NCI-H1105 (cell line): Measurements from ENCODE around the gene CLIP2.
"Not testable (repeated sequence)": the region's sequence is repeated elsewhere in the genome, so short reads cannot be mapped to it uniquely, and the experiment has no call there.

ENCODE experiments used
- DNase-seq: peaks from one replicate; lab custom pipeline; 2025; lab: John Stamatoyannopoulos, UW

Gene CLIP2

DNA sequence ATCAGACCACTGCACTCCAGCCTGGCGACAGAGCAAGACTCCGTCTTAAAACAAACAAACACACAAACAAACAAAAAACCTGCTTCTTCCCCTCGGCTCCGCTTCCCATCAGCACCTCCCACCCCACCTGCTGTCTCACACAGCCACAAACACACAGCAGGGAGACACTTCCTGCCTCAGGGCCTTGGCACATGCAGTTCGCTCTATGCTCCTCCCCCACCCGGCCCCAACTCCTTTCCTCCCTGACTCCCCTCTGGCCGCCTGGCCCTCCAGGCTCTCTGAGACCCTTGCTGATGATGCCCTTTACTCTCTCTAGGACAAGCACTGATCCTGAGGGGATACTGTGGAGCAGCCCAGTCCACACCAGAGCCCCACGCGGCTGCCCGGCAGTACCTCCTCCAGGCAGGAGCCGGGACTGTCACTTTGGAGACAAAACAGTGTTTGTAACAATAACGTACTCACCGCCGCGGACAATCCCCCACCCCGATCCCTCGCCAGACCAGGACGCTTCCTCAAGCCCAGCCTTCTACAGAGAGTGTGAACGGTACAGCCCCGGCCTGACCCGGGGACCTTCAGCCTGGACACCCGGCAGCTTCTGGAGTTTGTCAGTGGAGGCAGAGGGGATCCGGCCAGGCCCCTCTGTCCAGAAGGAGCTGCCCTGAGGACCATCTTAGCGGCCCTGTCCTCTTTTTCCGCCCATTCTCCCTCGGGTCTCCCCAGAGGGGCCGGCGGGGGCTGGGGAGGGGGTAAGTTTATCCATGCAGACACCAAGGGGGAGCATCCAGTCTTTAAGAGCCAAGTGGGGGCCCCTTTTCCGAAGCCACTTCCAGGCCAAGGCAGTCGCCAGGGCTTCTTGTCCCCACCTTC, 114.5 kb downstream of the CLIP2 start:
- no peak for DNase-seq

DNA sequence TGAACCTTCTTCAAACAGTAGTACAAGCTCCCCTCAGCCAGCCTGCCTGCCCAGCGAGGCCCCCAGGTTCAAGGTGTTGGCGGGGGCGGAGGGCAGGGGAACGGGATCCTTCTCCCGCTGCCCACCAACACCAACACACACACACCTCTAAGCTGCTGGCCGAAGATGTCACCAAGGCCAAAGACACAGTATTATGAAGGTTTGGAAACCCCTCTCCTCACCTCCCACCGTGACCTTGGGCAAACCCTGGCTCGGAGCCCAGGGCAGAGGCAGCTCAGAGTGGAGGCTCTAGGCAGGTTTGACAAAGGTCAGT, 115.1 kb downstream of the CLIP2 start:
- DNase-seq = no peak

DNA sequence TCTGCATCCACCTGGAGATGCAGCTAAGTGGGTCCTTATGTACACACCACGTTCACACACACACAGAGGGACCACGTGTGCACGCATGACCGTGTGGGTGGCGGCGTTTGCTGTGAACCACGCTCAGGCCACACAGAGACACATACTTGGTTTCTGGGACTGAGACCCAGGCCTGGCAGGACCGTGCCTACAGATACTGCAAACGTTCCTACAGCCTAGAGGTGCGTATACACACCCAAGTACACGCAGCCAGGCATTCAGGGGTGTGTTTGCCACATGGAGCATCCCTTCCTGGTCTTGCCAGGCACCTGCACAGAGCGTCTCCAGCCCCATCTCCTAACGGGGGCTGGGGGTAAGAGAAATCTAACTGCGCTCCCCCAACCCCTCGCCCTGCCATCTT, 115.5 kb downstream of the CLIP2 start:
- no peak for DNase-seq

DNA sequence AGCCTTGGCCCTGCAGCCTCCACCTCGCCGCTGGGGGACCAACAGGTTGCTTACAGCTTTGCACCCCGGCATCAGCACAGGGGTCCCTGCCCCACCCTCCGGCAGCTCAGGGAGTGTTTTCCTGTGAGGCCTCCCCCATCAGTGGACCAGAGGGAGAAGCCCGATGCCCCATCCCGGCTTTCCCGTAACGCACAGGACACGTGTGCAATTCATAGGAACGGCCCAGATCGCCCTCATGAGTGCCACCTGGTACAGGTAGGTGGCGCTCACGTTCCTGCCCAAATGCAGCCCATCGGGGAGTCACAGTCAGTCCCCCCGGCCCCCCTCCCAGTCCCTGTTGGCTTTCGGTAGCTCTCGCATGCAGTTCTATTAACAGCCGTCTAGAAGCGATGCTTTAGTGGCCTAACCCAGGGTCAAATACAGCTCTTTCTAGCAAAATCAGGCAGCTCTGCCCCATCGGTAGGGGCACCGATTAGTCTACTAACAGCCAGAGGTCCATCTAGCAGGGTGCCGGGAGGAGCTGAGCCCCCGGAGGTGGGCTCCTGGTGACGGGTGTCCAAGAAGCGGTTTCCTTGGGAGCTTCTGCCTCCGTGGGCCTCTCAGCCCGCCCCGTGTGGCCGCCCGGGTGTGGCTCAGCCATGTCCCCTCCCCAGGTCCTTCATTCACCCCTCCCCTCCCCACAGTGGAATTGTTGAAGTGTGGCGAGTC, 116.1 kb downstream of the CLIP2 start:
- DNase-seq = peak; percentile 79

DNA sequence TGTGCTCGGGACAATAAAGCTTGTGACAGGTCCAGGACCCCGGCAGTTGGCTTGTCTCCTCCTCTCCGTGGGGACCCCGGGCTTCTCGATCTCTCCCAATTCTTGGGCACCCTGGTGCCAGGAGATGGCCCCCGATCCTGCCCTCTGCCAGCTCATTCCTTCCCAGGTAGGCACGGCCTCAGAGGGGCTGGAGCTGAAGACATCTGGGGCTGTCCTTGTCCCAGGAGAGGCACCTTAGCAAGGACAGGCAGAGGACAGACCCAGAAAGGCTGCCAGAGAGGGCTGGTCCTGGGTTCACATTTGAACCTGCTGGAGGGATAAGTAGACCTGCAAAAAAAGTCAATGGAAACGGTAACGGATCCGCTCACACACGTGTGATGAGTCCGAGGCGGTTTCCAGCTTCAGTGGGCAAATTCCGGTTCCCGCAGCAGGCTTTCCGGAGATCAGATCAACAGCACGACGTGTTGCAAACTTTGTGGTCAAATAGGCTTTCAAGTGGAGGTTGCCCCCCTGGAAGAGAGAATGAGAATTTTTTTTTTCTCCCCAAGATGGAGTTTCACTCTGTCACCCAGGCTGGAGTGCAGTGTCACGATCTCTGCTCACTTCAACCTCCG, 116.8 kb downstream of the CLIP2 start:
- no peak for DNase-seq

DNA sequence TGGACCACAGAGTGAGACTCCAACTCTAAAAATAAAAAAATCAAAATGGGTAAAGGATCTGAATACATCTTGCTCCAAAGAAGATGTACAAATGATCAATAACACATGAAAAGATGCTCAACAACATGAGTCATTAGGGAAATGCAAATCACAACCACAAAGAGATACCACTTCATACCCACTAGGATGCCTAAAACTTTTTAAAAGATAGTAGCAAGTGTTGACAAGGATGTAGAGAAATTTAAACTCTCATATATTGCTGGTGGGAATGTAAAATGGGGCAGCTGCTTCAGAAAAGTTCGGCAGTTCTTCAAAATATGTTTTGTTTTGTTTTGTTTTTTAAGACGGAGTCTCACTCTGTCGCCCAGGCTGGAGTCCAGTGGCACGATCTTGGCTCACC, 118.8 kb downstream of the CLIP2 start:
- no peak for DNase-seq

DNA sequence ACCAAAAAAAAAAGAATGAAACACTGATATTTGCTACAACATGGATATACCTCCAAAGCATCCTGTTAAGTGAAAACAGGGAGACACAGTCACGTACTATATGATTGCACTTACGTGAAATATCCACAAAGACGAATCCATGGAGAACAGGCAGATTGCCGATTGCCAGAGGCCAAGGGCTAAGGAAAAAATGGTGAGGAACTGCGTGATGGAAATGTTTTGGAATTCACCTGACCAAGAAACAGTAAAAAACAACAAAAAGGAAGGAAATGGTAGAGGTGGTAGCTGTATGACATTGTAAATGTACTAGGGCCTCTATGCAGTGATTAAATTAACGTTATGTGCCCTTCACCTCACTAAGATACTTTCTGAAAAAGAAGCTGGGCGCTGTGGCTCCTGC, 120.4 kb downstream of the CLIP2 start:
- no peak for DNase-seq

DNA sequence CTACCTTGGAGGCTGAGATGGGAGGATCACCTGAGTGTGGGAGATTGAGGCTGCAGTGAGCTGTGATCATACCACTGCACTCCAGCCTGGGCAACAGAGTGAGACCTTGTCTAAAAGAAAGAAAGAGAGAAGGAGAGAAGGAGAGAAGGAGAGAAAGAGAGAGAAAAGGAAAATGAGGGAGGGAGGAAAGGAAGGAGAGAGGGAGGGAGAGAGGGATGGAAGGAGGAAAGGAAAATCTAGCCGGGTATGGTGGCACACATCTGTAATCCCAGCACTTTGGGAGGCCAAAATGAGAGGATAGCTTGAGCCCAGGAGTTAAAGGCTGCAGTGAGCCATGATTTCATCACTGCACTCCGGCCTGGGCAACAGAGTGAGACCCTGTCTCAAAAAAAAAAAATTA, 121.6 kb downstream of the CLIP2 start:
- DNase-seq = no peak

DNA sequence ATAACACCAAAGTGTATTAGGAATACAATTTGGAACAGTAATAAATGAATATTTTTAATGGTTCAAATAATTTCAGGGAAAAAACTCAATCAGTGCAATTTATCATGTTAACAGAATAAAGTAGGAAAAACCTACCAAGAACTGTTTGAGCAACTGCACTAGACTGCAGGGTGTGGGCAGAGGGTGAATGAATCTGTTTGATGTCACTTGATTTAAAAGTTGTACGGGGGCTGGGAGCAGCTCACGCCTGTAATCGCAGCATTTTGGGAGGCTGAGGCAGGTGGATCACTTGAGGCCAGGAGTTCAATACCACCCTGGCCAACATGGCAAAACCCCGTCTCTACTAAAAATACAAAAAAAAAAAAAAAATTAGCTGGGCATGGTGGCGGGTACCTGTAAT, 122.4 kb downstream of the CLIP2 start:
- DNase-seq = not testable (repeated sequence)

DNA sequence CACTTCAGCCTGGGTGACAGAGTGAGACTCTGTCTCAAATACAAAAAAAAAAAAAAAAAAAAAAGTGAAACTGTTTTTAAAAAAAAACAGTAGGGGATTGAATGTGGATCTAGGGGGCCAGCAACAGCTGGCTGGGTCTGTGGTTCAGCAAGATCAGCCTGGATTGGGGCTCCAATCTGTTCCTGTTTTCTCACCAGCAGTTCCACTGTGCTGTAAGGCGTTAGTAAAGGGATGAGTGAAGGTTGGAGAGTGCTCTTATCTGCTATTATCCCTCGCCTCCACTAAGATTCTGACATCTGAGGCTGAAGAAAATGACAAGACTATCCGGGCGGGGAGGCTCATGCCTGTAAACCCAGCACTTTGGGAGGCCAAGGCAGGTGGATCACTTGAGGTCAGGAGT, 122.8 kb downstream of the CLIP2 start:
- DNase-seq = no peak

DNA sequence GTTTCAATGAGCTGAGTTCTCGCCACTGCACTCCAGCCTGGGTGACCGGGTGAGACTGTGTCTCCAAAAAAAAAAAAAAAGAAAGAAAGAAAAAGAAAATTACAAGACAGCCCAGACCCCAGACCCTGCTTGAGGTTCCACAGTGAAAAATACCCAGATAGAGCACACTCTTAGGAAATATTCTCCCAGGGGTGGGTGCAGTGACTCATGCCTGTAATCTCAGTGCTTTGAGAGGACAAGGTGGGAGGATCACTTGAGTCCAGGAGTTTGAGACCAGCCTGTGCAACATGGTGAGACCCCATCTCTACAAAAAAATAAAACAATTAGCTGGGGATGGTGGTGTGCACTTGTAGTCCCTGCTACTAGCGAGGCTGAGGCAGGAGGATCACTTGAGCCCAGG, 123.4 kb downstream of the CLIP2 start:
- DNase-seq = no peak

DNA sequence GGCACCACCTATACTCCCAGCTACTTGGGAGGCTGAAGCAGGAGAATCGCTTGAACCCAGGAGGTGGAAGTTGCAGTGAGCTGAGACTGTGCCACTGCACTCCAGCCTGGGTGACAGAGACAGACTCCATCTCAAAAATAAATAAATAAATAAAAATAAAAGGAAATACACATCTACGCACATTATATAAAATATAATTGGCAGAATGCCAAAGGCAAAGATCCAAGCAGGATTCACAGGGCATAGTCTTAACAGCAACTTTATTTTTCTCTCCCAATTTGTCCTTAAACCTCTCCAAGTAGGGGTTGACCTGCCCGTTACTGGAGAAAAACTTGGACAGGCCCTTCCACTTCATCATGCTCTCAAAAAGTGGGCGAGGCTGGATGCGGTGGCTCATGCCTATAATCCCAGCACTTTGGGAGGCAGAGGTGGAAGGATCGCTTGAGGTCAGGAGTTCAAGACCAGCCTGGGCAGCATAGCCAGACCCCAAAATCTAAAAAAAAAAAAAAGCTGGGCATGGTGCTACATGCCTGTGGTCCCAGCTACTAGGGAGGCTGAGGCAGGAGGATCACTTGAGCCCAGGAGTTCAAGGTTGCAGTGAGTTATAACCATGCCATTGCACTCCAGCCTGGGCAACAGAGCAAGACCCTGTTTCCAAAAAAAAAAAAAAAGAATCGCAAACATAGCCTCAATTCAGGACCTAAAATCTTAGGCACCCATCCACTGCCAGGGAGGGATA, 125.6 kb downstream of the CLIP2 start:
- not testable (repeated sequence) for DNase-seq

DNA sequence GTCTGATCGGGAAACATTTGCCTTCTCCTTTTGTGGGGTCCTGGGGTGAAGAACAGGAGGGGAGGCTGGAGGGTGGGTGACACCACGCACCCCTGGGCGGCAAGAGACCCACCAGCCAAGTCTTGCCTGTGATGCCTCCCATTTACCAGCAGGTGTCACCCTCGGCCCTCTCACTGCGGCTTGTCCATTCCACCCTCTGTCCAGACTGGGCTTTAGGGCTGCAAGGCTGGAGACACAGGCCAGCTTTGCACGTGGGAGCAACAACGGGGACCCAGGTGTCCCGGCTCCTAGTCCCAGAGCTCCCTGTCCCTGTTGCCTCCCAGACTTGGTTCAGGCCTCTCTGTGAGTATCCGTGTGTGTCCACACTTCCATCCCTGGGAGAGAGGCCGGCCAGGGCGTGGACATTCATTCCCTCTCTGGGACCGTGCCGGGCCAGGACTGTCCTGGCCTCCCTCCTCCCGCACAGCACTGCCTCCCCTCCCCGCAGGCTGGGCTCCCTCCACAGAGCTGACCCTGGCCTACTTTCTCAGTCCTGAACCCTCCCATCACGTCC, 128.3 kb downstream of the CLIP2 start:
- peak; percentile 31 for DNase-seq

DNA sequence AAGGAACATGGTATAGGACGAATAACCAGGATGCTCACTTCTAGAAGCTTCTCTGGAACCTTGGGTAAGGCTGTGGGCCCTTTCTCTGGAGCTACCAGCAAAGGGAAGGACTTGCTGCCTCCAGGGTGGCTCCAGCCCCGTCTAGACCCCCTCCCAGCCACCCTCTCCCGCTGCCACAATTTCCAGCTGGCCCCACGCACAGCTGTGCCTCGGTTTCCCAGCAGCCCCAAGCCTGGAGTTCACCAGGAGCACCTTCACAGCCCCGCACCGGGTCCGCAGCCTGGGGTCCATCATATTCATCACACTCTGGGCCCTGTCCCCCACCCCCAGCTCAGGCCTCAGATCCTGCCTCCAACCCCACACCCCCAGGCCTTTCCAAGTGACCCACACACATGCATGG, 128.9 kb downstream of the CLIP2 start:
- DNase-seq = no peak

DNA sequence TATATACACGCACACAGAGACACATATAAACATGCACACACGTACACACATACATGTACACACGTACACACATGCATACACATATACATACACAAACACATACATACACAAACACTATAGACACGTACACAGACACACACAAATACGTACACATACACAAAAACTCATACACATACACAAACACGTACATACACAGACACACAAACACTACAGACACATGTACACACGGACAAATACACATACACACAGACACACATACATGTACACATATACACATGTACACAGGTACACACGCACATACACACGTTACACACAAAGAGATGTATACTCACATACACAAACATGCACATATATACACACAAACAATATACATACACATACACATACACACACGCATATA, 129.3 kb downstream of the CLIP2 start:
- DNase-seq = no peak

DNA sequence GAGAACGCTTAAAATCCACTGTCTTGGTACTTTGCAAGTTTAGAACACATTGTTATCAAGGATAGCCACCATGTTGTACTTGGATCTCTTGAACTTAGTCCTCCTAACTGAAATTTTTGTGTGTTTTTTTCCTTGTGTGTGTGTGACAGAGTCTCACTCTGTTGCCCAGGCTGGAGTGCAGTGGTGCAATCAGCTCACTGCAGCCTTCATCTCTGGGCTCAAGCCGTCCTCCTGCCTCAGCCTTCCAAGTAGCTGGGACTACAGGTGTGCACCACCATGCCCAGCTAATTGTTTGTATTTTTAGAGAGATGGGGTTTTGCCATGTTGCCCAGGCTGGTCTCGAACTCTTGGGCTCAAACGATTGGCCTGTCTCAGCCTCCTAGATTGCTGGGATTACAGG, 130.0 kb downstream of the CLIP2 start:
- DNase-seq = not testable (repeated sequence)

DNA sequence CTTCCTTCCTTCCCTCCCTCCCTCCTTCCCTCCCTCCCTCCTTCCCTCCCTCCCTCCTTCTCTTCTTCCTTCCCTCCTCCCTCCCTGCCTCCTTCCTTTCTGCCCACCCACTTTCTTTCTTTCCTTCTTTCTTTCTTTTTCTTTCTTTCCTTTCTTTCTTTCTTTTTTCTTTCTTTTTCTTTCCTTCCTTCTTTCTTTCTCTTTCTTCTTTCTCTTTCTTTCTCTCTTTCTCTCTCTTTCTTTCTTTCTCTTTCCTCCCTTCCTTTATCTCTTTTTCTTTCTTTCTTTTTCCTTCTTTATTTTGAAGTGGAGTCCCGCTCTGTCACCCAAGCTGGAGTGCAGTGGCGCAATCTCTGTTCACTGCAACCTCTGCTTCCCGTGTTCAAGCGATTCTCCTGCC, 130.8 kb downstream of the CLIP2 start:
- DNase-seq = no peak

DNA sequence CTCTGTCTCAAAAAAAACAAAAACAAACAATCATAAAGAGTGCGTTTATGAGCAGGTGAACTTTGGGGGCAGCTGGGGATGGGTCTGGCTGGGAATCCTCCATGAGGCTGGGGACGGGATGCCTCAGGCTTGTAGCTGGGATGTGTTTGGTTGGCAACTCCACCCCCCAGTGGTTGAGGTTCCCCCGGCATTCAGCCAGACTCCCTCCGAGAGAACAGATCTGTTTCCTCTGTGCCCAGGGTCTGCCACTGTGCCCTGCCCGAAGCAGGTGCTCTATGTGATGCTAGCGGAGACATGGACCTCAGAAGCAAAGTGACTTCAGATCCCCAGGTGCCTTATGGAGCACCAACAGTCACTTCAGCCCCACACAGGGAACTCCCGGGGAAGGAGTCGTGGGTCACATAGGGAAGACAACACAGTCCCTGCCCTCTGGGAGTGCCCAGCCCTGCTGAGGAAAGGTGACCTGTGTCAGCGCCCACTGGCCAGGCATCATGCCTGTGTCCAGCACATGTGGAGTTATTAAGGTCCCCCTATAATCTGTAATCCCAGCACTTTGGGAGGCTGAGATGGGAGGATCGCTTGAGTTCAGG, 135.2 kb downstream of the CLIP2 start:
- no peak for DNase-seq

DNA sequence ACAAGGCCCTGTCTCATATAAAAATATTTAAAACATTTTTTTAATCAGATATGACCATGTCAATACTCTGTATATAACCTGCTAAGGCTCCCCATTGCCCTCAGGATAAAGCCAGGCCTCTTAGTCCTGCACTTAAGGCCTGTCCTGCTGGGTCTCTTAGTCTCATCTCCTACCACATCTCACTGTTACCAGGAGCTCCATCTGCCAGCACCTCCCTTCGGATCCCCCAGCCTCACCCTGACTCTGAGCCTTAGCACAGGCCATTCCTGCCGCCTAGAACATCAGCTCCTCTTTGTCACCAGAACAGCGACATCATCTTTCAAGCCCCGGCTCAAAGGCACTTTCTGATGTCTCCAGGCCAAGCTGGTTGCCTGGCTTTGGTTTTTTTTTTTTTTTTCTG, 138.8 kb downstream of the CLIP2 start:
- DNase-seq = no peak

DNA sequence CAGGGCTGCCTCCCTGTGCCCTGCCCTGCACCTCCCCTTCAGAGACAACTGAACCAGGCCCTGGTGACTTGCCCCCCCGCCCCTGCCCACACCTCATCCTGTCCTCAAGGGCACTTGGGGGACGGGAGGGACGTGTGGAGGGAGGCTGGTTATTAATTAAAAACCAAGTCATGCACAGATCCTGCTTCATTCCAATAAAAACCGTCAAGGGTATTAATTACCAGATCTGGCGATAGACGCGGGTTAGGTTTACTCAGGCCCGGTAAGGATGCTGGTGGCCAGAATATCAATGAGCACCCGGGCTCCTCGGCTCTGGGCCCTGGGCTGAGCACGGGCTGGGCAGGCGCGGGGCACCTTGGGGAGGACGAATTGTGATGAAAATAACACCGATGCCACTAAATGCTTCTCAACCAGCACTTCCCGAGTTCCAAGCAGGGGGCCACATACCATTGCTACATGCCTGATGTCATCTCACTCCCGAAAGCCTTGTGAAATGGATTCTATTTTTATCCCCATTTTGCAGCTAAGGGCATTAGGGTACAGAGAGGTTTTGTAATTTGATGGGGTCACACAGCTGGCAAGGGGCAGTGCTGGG, 140.0 kb downstream of the CLIP2 start:
- no peak for DNase-seq

DNA sequence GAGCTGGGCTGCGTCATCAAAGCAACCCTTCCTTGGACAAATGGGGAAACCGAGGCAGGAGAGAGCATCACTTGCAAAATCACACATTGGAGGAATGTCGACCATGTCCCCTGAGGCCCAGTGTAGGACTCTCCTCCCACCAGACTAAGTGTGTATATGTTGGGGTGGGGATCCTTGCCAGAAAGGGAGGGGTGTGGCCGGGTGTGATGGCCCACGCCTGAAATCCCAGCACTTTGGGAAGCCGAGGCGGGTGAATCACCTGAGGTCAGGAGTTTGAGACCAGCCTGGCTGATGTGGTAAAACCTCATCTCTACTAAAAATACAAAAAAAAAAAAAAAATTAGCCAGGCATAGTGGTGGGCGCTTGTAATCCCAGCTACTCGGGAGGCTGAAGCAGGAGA, 141.2 kb downstream of the CLIP2 start:
- DNase-seq = not testable (repeated sequence)
